GM12865 (cell line): Measurements from ENCODE around the gene TMEM212.
A peak's percentile ranks its signal among the peaks of the same experiment; 100 is the strongest.

ENCODE experiments used
- DNase-seq: peaks from one replicate; pipeline ENCODE4 v3.0.0; 2010; ENCODE audit warnings: low read depth
- H3K4me3 ChIP-seq: 2 replicates; pipeline ENCODE4 v1.5.1; 2011; ENCODE audit warnings: mild to moderate bottlenecking, low read depth, low read length, control low read depth
- TF ChIP-seq, protein P1 (sequence below): IDR thresholded peaks from 2 replicates; pipeline ENCODE4 v1.5.1; 2011; ENCODE audit warnings: low read length, control low read depth, low read depth, inconsistent platforms; ENCODE audit not compliant: insufficient read depth; ENCODE audit errors: missing control alignments

Gene TMEM212

GRCh38 chr3:171802590-171802956, 40.6 kb upstream of the TMEM212 start:
- peak; percentile 73 for DNase-seq
- H3K4me3 ChIP-seq: peak overlapping the region; percentile 3; the same call in 1 of the 2 replicates
- TF ChIP-seq, protein P1, sequence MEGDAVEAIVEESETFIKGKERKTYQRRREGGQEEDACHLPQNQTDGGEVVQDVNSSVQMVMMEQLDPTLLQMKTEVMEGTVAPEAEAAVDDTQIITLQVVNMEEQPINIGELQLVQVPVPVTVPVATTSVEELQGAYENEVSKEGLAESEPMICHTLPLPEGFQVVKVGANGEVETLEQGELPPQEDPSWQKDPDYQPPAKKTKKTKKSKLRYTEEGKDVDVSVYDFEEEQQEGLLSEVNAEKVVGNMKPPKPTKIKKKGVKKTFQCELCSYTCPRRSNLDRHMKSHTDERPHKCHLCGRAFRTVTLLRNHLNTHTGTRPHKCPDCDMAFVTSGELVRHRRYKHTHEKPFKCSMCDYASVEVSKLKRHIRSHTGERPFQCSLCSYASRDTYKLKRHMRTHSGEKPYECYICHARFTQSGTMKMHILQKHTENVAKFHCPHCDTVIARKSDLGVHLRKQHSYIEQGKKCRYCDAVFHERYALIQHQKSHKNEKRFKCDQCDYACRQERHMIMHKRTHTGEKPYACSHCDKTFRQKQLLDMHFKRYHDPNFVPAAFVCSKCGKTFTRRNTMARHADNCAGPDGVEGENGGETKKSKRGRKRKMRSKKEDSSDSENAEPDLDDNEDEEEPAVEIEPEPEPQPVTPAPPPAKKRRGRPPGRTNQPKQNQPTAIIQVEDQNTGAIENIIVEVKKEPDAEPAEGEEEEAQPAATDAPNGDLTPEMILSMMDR: no peak

- TF ChIP-seq, protein P1: no peak
- H3K4me3 ChIP-seq: no peak overlapping the region
- DNase-seq: no peak
These were observed 40.1 kb upstream of the TMEM212 start for GRCh38 chr3:171803044-171803443.

- no peak overlapping the region for H3K4me3 ChIP-seq
- TF ChIP-seq, protein P1: no peak
- DNase-seq: no peak
These were observed 38.3 kb upstream of the TMEM212 start for GRCh38 chr3:171804618-171805389.

DNA sequence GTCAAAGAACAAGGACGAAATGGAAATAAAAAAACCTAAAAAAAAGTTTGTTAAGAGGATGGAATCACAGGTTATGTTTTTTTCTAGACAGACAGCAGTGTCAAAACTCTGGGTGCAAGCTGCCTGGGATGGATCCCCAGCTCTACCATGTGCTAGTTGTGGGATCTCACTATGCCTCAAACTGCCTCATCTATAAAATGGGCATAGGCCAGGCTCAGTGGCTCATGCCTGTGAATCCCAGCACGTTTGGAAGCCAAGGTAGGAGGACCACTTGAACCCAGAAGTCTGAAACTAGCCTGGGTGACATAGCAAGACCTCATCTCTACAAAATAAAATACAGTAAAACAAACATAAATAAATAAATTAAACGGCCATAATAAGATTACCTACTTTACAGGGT, 37.5 kb upstream of the TMEM212 start:
- TF ChIP-seq, protein P1: no peak
- no peak overlapping the region for H3K4me3 ChIP-seq

DNA sequence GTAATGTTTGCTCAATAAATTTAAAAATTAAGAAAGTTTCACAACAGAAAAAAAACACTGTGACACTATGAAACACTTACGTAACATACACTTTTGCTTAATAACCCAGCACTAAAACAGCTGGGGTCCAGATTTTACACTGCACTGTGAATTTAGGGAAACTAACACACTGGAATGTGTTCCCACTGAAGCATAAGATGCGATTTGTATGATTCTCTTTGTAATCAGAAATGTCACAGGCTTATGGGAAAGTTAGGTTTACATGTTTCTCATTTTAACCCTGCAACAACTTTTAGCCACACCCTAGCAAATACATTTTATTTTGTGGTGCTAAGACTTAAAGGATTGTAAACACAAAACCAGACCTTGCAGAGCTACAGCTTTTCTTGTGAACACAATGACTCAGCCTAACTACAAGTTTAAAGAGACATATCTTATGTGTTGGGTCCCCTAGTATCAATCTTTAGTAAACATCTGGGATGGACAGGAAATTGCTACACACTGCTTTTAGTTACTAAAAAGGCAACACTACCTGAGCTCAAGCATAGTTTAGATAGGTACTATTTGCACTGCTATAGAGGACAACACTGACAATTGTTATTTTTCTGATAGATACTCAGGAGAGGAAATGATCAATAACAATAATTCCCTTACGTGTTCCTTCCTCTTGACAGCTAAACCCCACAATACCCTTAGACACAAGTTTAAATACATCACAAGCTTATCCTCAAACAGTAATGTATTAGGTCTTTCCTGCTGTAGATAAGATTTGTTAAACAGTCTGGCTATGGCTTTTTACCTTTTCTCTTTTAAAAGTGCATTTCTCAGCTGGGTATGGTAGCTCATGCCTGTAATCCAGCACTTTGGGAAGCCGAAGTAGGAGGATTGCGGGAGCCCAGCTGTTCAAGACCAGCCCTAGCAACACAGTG, 36.7 kb upstream of the TMEM212 start:
- DNase-seq: peak; percentile 60
- TF ChIP-seq, protein P1: no peak
- no peak overlapping the region; the same call in 1 of the 2 replicates for H3K4me3 ChIP-seq

More for the DNA sequence above, 37.5 kb upstream of the TMEM212 start:
- DNase-seq: no peak

- no peak for DNase-seq
- TF ChIP-seq, protein P1: no peak
- no peak overlapping the region for H3K4me3 ChIP-seq
These were observed 35.9 kb upstream of the TMEM212 start for GRCh38 chr3:171807129-171807675.
